ENCODE measurements around the gene LDHD.

The LDHD gene

GRCh38 chr16:75116081-75116910, at the start of gene LDHD:
Gene LDHD (minus strand): TSS chr16:75116780. CDS start chr16:75116720, 60 bp downstream.
- no peak within 1 kb of the TSS for H3K27ac ChIP-seq (ENCODE audit: low read depth, low read length)
- H3K9ac ChIP-seq (ENCODE audit: low read length): peak within 1 kb of the TSS; percentile 30

GRCh38 chr16:75160386-75160785, 43.8 kb upstream of the LDHD start:
- no peaks in the 10 kb centered on the region for H3K4me1 ChIP-seq (ENCODE audit: control insufficient read depth, insufficient read depth, low read length)
- no peak overlapping the region for H3K9ac ChIP-seq (ENCODE audit: low read length)
- peaks cover 38% of the 10 kb centered on the region; the same call in 1 of the 2 replicates for H3K9me3 ChIP-seq (ENCODE audit: control insufficient read depth, insufficient read depth, low read depth, low read length)
- H3K36me3 ChIP-seq (ENCODE audit: control insufficient read depth, insufficient read depth, low read length): peaks cover 43% of the 10 kb centered on the region
- no peak overlapping the region for H3K27ac ChIP-seq (ENCODE audit: low read depth, low read length)
- H3K27me3 ChIP-seq (ENCODE audit: control insufficient read depth, insufficient read depth, low read length): no peaks in the 10 kb centered on the region
- H3K4me3 ChIP-seq (ENCODE audit: low read depth, low read length): no peak overlapping the region

More at GRCh38 chr16:75116081-75116910, at the start of gene LDHD:
- Histone ChIP-seq H3K36me3 (ENCODE audit: control insufficient read depth, insufficient read depth, low read length) (no peaks in the 10 kb centered on the region; the same call in 1 of the 2 replicates), H3K27me3 (ENCODE audit: control insufficient read depth, insufficient read depth, low read length) (no peaks in the 10 kb centered on the region), H3K4me3 (ENCODE audit: low read depth, low read length) (peak within 1 kb of the TSS; percentile 58), H3K4me1 (ENCODE audit: control insufficient read depth, insufficient read depth, low read length) (peaks cover 52% of the 10 kb centered on the region), H3K9me3 (ENCODE audit: control insufficient read depth, insufficient read depth, low read depth, low read length) (peaks cover under 1% of the 10 kb centered on the region; the same call in 1 of the 2 replicates)

GRCh38 chr16:75152635-75153034, 36.1 kb upstream of the LDHD start:
- Histone ChIP-seq H3K4me1 (ENCODE audit: control insufficient read depth, insufficient read depth, low read length) (no peaks in the 10 kb centered on the region), H3K9ac (ENCODE audit: low read length) (no peak overlapping the region), H3K27ac (ENCODE audit: low read depth, low read length) (no peak overlapping the region), H3K4me3 (ENCODE audit: low read depth, low read length) (no peak overlapping the region), H3K27me3 (ENCODE audit: control insufficient read depth, insufficient read depth, low read length) (no peaks in the 10 kb centered on the region), H3K9me3 (ENCODE audit: control insufficient read depth, insufficient read depth, low read depth, low read length) (peaks cover 42% of the 10 kb centered on the region), H3K36me3 (ENCODE audit: control insufficient read depth, insufficient read depth, low read length) (peaks cover 58% of the 10 kb centered on the region)

- peaks cover 50% of the 10 kb centered on the region for H3K36me3 ChIP-seq (ENCODE audit: control insufficient read depth, insufficient read depth, low read length)
These were observed 35.2 kb upstream of the LDHD start for GRCh38 chr16:75151798-75152197.

GRCh38 chr16:75148311-75149195, 32.0 kb upstream of the LDHD start, which contains the start of gene ZFP1:
Gene ZFP1 (plus strand): TSS chr16:75148524. CDS start chr16:75152952, 4,428 bp downstream.
- Histone ChIP-seq H3K27ac (ENCODE audit: low read depth, low read length) (peak within 1 kb of the TSS; percentile 86), H3K27me3 (ENCODE audit: control insufficient read depth, insufficient read depth, low read length) (no peaks in the 10 kb centered on the region), H3K4me3 (ENCODE audit: low read depth, low read length) (peak within 1 kb of the TSS; percentile 98), H3K9ac (ENCODE audit: low read length) (peak within 1 kb of the TSS; percentile 93), H3K36me3 (ENCODE audit: control insufficient read depth, insufficient read depth, low read length) (peaks cover 22% of the 10 kb centered on the region), H3K9me3 (ENCODE audit: control insufficient read depth, insufficient read depth, low read depth, low read length) (peaks cover 29% of the 10 kb centered on the region), H3K4me1 (ENCODE audit: control insufficient read depth, insufficient read depth, low read length) (no peaks in the 10 kb centered on the region)

More at GRCh38 chr16:75151798-75152197, 35.2 kb upstream of the LDHD start:
- H3K27me3 ChIP-seq (ENCODE audit: control insufficient read depth, insufficient read depth, low read length): no peaks in the 10 kb centered on the region
- peaks cover 36% of the 10 kb centered on the region for H3K9me3 ChIP-seq (ENCODE audit: control insufficient read depth, insufficient read depth, low read depth, low read length)
- H3K27ac ChIP-seq (ENCODE audit: low read depth, low read length): no peak overlapping the region
- H3K9ac ChIP-seq (ENCODE audit: low read length): no peak overlapping the region
- no peaks in the 10 kb centered on the region for H3K4me1 ChIP-seq (ENCODE audit: control insufficient read depth, insufficient read depth, low read length)
- no peak overlapping the region for H3K4me3 ChIP-seq (ENCODE audit: low read depth, low read length)

- peaks cover 28% of the 10 kb centered on the region for H3K9me3 ChIP-seq (ENCODE audit: control insufficient read depth, insufficient read depth, low read depth, low read length)
- H3K36me3 ChIP-seq (ENCODE audit: control insufficient read depth, insufficient read depth, low read length): peaks cover 15% of the 10 kb centered on the region
- H3K27ac ChIP-seq (ENCODE audit: low read depth, low read length): no peak overlapping the region
- no peaks in the 10 kb centered on the region for H3K27me3 ChIP-seq (ENCODE audit: control insufficient read depth, insufficient read depth, low read length)
- H3K9ac ChIP-seq (ENCODE audit: low read length): no peak overlapping the region
- H3K4me3 ChIP-seq (ENCODE audit: low read depth, low read length): peak overlapping the region; percentile 98
- no peaks in the 10 kb centered on the region for H3K4me1 ChIP-seq (ENCODE audit: control insufficient read depth, insufficient read depth, low read length)
These were observed 31.4 kb upstream of the LDHD start for GRCh38 chr16:75147968-75148310.

- H3K4me1 ChIP-seq (ENCODE audit: control insufficient read depth, insufficient read depth, low read length): no peaks in the 10 kb centered on the region
- no peak overlapping the region for H3K27ac ChIP-seq (ENCODE audit: low read depth, low read length)
- H3K27me3 ChIP-seq (ENCODE audit: control insufficient read depth, insufficient read depth, low read length): no peaks in the 10 kb centered on the region
- H3K9me3 ChIP-seq (ENCODE audit: control insufficient read depth, insufficient read depth, low read depth, low read length): peaks cover 5% of the 10 kb centered on the region
- H3K36me3 ChIP-seq (ENCODE audit: control insufficient read depth, insufficient read depth, low read length): no peaks in the 10 kb centered on the region
- H3K4me3 ChIP-seq (ENCODE audit: low read depth, low read length): no peak overlapping the region
- H3K9ac ChIP-seq (ENCODE audit: low read length): no peak overlapping the region
These were observed 27.4 kb upstream of the LDHD start for GRCh38 chr16:75143941-75144340.

GRCh38 chr16:75139498-75139897, 22.9 kb upstream of the LDHD start:
- H3K4me3 ChIP-seq (ENCODE audit: low read depth, low read length): no peak overlapping the region

GRCh38 chr16:75138636-75139035, 22.1 kb upstream of the LDHD start:
- peaks cover 7% of the 10 kb centered on the region for H3K4me1 ChIP-seq (ENCODE audit: control insufficient read depth, insufficient read depth, low read length)
- H3K27me3 ChIP-seq (ENCODE audit: control insufficient read depth, insufficient read depth, low read length): no peaks in the 10 kb centered on the region
- H3K27ac ChIP-seq (ENCODE audit: low read depth, low read length): no peak overlapping the region
- H3K9ac ChIP-seq (ENCODE audit: low read length): no peak overlapping the region
- no peaks in the 10 kb centered on the region for H3K9me3 ChIP-seq (ENCODE audit: control insufficient read depth, insufficient read depth, low read depth, low read length)
- H3K36me3 ChIP-seq (ENCODE audit: control insufficient read depth, insufficient read depth, low read length): no peaks in the 10 kb centered on the region
- H3K4me3 ChIP-seq (ENCODE audit: low read depth, low read length): no peak overlapping the region

More at GRCh38 chr16:75139498-75139897, 22.9 kb upstream of the LDHD start:
- Histone ChIP-seq H3K27me3 (ENCODE audit: control insufficient read depth, insufficient read depth, low read length) (no peaks in the 10 kb centered on the region), H3K27ac (ENCODE audit: low read depth, low read length) (no peak overlapping the region), H3K9me3 (ENCODE audit: control insufficient read depth, insufficient read depth, low read depth, low read length) (no peaks in the 10 kb centered on the region), H3K9ac (ENCODE audit: low read length) (no peak overlapping the region), H3K4me1 (ENCODE audit: control insufficient read depth, insufficient read depth, low read length) (peaks cover 7% of the 10 kb centered on the region), H3K36me3 (ENCODE audit: control insufficient read depth, insufficient read depth, low read length) (no peaks in the 10 kb centered on the region)

GRCh38 chr16:75138233-75138632, 21.7 kb upstream of the LDHD start:
- no peaks in the 10 kb centered on the region for H3K36me3 ChIP-seq (ENCODE audit: control insufficient read depth, insufficient read depth, low read length)
- H3K9ac ChIP-seq (ENCODE audit: low read length): no peak overlapping the region
- H3K9me3 ChIP-seq (ENCODE audit: control insufficient read depth, insufficient read depth, low read depth, low read length): no peaks in the 10 kb centered on the region
- no peak overlapping the region for H3K27ac ChIP-seq (ENCODE audit: low read depth, low read length)
- no peaks in the 10 kb centered on the region for H3K27me3 ChIP-seq (ENCODE audit: control insufficient read depth, insufficient read depth, low read length)
- H3K4me1 ChIP-seq (ENCODE audit: control insufficient read depth, insufficient read depth, low read length): peaks cover 7% of the 10 kb centered on the region
- H3K4me3 ChIP-seq (ENCODE audit: low read depth, low read length): no peak overlapping the region

All from HUES6 (cell line).